ENCODE measurements around the gene SEC22C. TPM values are rescaled to one million over a fixed set of nuclear protein-coding genes. Genes with fewer than 3 reads are reported as not detected.

SEC22C gene
- total and polyA plus RNA-seq, 2 of the 13 experiments (the other 11 are each of a cell fraction or from before 2014, with no cell fraction given) = 20.0 to 40.0 TPM

GRCh38 chr3:42505849-42506410 is 75.8 kb downstream of the SEC22C start:
- Histone ChIP-seq H3K9ac (ENCODE audit: insufficient read depth, low read depth, low read length) (no peak overlapping the region), H3K79me2 (ENCODE audit: insufficient read depth, low read length) (no peaks in the 10 kb centered on the region), H4K20me1 (ENCODE audit: insufficient read depth, low read length) (no peaks in the 10 kb centered on the region), H2AFZ (ENCODE audit: low read length) (no peak overlapping the region), H3K27me3 (ENCODE audit: control insufficient read depth in 1 of 2, insufficient read depth in 2 of 2, low read length in 2 of 2) (peaks cover 2 to 32% of the 10 kb centered on the region in 2 experiments; a peak in 3 of 5 replicates), H3K27ac (ENCODE audit: extremely low read length, insufficient read depth, low read length) (no peak overlapping the region), H3K36me3 (replicated peaks in 1 of 2; ENCODE audit: control insufficient read depth in 1 of 2, insufficient read depth in 2 of 2, low read length in 2 of 2) (no peaks in the 10 kb centered on the region), H3K9me3 (ENCODE audit: low read length) (no peaks in the 10 kb centered on the region), H3K4me1 (ENCODE audit: insufficient read depth, low read length) (peaks cover 27% of the 10 kb centered on the region), H3K4me2 (ENCODE audit: low read depth, low read length) (no peak overlapping the region), H3K4me3 (replicated peaks in 1 of 3; ENCODE audit: insufficient read depth in 1 of 3, low read depth in 2 of 3, low read length in 3 of 3) (no peak overlapping the region)
- 24% methylated on average over 3 of the region's 4 CpGs for WGBS (ENCODE audit: low lambda C conversion rate)
- intact Hi-C loops (cut with micrococcal nuclease; ENCODE audit: unreplicated experiment) (no loop called here), in situ Hi-C loops (cut with HindIII; ENCODE audit: extremely low pct_ligation_motif_present, low pct_unique_long_range_greater_than_20kb) (no loop called here)
- POLR2A ChIA-PET = no interaction called here
- TF ChIP-seq MXD4 (CRISPR knock-in tag; IDR thresholded peaks at IDR 0.05) (no peak), HNRNPLL (IDR thresholded peaks at IDR 0.05; ENCODE audit: low read depth, low read length, poor library complexity, severe bottlenecking) (no peak), ZKSCAN8 (CRISPR knock-in tag; IDR thresholded peaks at IDR 0.05; ENCODE audit: borderline replicate concordance) (no peak), ZBTB21 (CRISPR knock-in tag; IDR thresholded peaks at IDR 0.05) (no peak), ATM (IDR thresholded peaks at IDR 0.05; ENCODE audit: borderline replicate concordance) (no peak), ATAD3A (CRISPR knock-in tag; IDR thresholded peaks at IDR 0.05) (no peak)
- CTCF ChIA-PET (ENCODE audit: low intra/inter-chr PET ratio, low total read pairs) = no interaction called here
- DNase-seq (ENCODE audit: low spot score) (no peak), ATAC-seq (no peak), FAIRE-seq (no peak)
- BruUV-seq (replicated peaks) = no TSS peak

DNA sequence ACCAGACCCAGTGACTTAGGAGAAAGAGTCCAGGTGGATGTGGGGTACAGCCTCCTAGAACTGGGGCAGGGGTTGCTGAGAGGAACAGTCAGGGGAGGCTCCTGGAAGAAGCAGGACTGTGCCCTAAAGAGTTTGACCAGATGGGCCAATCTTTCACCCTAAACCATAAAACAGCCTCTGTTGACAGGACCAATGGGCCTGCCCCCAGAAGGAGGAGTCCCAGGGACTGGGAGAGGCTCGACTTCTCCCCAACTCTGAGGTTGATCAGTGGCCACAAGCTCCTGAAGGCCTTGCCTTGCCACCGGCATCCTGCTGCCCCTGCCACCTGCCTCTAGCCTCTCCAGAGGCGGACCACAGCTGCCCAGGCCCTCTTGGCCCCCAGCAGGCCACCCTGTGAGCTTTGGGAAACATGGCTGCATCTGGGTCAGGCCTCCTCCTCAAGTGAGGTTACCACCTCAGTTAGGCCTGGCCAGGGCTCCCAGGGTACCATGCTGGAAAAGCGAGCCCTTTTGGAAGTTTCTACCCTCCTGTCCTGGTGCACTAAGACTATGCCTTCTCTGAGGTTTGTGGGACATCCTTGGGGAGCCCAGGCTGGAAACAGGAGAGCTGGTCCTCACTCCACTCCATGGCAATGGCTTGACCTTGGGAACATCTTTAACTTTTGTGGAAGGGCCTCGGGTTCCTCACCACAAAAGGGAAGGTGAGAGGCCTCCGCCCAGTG is 76.5 kb downstream of the SEC22C start:
- WGBS (ENCODE audit: low lambda C conversion rate) = 33% methylated on average over 2 of the region's 6 CpGs
- no peak overlapping the region for H3K9ac ChIP-seq (ENCODE audit: insufficient read depth, low read depth, low read length)
- ChIA-PET POLR2A (no interaction called here), CTCF (ENCODE audit: low intra/inter-chr PET ratio, low total read pairs) (no interaction called here)
- intact Hi-C loops (cut with micrococcal nuclease; ENCODE audit: unreplicated experiment) = no loop called here
- BruUV-seq (replicated peaks) = no TSS peak
- H3K4me1 ChIP-seq (ENCODE audit: insufficient read depth, low read length) = peaks cover 21% of the 10 kb centered on the region
- in situ Hi-C loops (cut with HindIII; ENCODE audit: extremely low pct_ligation_motif_present, low pct_unique_long_range_greater_than_20kb) = no loop called here
- peaks cover 7 to 39% of the 10 kb centered on the region in 2 experiments; a peak in 4 of 5 replicates for H3K27me3 ChIP-seq (ENCODE audit: control insufficient read depth in 1 of 2, insufficient read depth in 2 of 2, low read length in 2 of 2)
- no peaks in the 10 kb centered on the region for H3K9me3 ChIP-seq (ENCODE audit: low read length)
- no peak for ATAC-seq
- DNase-seq (ENCODE audit: low spot score) = no peak
- H3K4me2 ChIP-seq (ENCODE audit: low read depth, low read length) = no peak overlapping the region
- TF ChIP-seq HNF4G (IDR thresholded peaks at IDR 0.05; ENCODE audit: borderline replicate concordance, low read depth, low read length) (no peak), HNF4G (CRISPR knock-in tag; IDR thresholded peaks at IDR 0.05; ENCODE audit: borderline replicate concordance, low read depth) (no peak), ZNF605 (CRISPR knock-in tag; IDR thresholded peaks at IDR 0.05) (no peak), ZNF670 (CRISPR knock-in tag; IDR thresholded peaks at IDR 0.05; ENCODE audit: borderline replicate concordance) (no peak)
- no peaks in the 10 kb centered on the region for H3K79me2 ChIP-seq (ENCODE audit: insufficient read depth, low read length)
- FAIRE-seq = no peak
- H4K20me1 ChIP-seq (ENCODE audit: insufficient read depth, low read length) = no peaks in the 10 kb centered on the region
- no peaks in the 10 kb centered on the region for H3K36me3 ChIP-seq (replicated peaks in 1 of 2; ENCODE audit: control insufficient read depth in 1 of 2, insufficient read depth in 2 of 2, low read length in 2 of 2)
- H3K4me3 ChIP-seq (replicated peaks in 1 of 3; ENCODE audit: insufficient read depth in 1 of 3, low read depth in 2 of 3, low read length in 3 of 3) = no peak overlapping the region
- no peak overlapping the region for H2AFZ ChIP-seq (ENCODE audit: low read length)
- no peak overlapping the region for H3K27ac ChIP-seq (ENCODE audit: extremely low read length, insufficient read depth, low read length)

Measured in HepG2 (cell line).